Measurements from ENCODE around the gene KRT6C.
"Not testable (repeated sequence)": the region's sequence is repeated elsewhere in the genome, so short reads cannot be mapped to it uniquely, and the experiment has no call there.

The KRT6C gene

GRCh38 chr12:52493172-52493571 is 19.6 kb upstream of the KRT6C start, which contains the start of gene KRT6A:
Gene KRT6A (minus strand): TSS chr12:52493257. CDS start chr12:52493188, 69 bp downstream.
- no peak for ATAC-seq
- TF ChIP-seq SNAI2 (CRISPR knock-in tag; IDR thresholded peaks at IDR 0.05) (no peak), GLIS3 (CRISPR knock-in tag; IDR thresholded peaks at IDR 0.05) (no peak), ZFP3 (CRISPR knock-in tag; IDR thresholded peaks at IDR 0.05) (no peak), ISL1 (CRISPR knock-in tag; IDR thresholded peaks at IDR 0.05) (no peak), POU6F1 (CRISPR knock-in tag; IDR thresholded peaks at IDR 0.05; ENCODE audit: borderline replicate concordance, low read depth) (no peak), ESRRG (CRISPR knock-in tag; IDR thresholded peaks at IDR 0.05) (no peak), TCF4 (CRISPR knock-in tag; IDR thresholded peaks at IDR 0.05; ENCODE audit: borderline replicate concordance) (no peak), ZNF70 (CRISPR knock-in tag; IDR thresholded peaks at IDR 0.05) (no peak), BACH2 (CRISPR knock-in tag; IDR thresholded peaks at IDR 0.05; ENCODE audit: borderline replicate concordance) (no peak), ZNF565 (CRISPR knock-in tag; conservative IDR thresholded peaks at IDR 0.05; ENCODE audit: low read depth) (no peak), CSDC2 (CRISPR knock-in tag; IDR thresholded peaks at IDR 0.05) (no peak), RARB (CRISPR knock-in tag; IDR thresholded peaks at IDR 0.05) (no peak), CSRNP3 (CRISPR knock-in tag; IDR thresholded peaks at IDR 0.05) (no peak), OSR1 (CRISPR knock-in tag; IDR thresholded peaks at IDR 0.05) (no peak), ZNF8 (CRISPR knock-in tag; IDR thresholded peaks at IDR 0.05) (no peak), ZFP30 (CRISPR knock-in tag; IDR thresholded peaks at IDR 0.05) (no peak), ZC3H10 (CRISPR knock-in tag; IDR thresholded peaks at IDR 0.05) (no peak)
- TF ChIP-seq, protein P1, sequence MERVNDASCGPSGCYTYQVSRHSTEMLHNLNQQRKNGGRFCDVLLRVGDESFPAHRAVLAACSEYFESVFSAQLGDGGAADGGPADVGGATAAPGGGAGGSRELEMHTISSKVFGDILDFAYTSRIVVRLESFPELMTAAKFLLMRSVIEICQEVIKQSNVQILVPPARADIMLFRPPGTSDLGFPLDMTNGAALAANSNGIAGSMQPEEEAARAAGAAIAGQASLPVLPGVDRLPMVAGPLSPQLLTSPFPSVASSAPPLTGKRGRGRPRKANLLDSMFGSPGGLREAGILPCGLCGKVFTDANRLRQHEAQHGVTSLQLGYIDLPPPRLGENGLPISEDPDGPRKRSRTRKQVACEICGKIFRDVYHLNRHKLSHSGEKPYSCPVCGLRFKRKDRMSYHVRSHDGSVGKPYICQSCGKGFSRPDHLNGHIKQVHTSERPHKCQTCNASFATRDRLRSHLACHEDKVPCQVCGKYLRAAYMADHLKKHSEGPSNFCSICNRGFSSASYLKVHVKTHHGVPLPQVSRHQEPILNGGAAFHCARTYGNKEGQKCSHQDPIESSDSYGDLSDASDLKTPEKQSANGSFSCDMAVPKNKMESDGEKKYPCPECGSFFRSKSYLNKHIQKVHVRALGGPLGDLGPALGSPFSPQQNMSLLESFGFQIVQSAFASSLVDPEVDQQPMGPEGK (CRISPR knock-in tag; IDR thresholded peaks at IDR 0.05; ENCODE audit: borderline replicate concordance) = no peak
- TF ChIP-seq, protein P2, sequence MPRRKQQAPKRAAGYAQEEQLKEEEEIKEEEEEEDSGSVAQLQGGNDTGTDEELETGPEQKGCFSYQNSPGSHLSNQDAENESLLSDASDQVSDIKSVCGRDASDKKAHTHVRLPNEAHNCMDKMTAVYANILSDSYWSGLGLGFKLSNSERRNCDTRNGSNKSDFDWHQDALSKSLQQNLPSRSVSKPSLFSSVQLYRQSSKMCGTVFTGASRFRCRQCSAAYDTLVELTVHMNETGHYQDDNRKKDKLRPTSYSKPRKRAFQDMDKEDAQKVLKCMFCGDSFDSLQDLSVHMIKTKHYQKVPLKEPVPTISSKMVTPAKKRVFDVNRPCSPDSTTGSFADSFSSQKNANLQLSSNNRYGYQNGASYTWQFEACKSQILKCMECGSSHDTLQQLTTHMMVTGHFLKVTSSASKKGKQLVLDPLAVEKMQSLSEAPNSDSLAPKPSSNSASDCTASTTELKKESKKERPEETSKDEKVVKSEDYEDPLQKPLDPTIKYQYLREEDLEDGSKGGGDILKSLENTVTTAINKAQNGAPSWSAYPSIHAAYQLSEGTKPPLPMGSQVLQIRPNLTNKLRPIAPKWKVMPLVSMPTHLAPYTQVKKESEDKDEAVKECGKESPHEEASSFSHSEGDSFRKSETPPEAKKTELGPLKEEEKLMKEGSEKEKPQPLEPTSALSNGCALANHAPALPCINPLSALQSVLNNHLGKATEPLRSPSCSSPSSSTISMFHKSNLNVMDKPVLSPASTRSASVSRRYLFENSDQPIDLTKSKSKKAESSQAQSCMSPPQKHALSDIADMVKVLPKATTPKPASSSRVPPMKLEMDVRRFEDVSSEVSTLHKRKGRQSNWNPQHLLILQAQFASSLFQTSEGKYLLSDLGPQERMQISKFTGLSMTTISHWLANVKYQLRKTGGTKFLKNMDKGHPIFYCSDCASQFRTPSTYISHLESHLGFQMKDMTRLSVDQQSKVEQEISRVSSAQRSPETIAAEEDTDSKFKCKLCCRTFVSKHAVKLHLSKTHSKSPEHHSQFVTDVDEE (CRISPR knock-in tag; IDR thresholded peaks at IDR 0.05) = no peak
- TF ChIP-seq, protein P3, sequence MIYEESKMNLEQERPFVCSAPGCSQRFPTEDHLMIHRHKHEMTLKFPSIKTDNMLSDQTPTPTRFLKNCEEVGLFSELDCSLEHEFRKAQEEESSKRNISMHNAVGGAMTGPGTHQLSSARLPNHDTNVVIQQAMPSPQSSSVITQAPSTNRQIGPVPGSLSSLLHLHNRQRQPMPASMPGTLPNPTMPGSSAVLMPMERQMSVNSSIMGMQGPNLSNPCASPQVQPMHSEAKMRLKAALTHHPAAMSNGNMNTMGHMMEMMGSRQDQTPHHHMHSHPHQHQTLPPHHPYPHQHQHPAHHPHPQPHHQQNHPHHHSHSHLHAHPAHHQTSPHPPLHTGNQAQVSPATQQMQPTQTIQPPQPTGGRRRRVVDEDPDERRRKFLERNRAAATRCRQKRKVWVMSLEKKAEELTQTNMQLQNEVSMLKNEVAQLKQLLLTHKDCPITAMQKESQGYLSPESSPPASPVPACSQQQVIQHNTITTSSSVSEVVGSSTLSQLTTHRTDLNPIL (CRISPR knock-in tag; IDR thresholded peaks at IDR 0.05; ENCODE audit: low read depth) = no peak

GRCh38 chr12:52492405-52492804 is 18.8 kb upstream of the KRT6C start:
- ATAC-seq = not testable (repeated sequence)

GRCh38 chr12:52491495-52491894 is 17.9 kb upstream of the KRT6C start:
- not testable (repeated sequence) for ATAC-seq

GRCh38 chr12:52488736-52489135 is 15.1 kb upstream of the KRT6C start:
- ATAC-seq = no peak
- TF ChIP-seq RARB (CRISPR knock-in tag; IDR thresholded peaks at IDR 0.05) (no peak), GLIS3 (CRISPR knock-in tag; IDR thresholded peaks at IDR 0.05) (no peak), TOX (CRISPR knock-in tag; IDR thresholded peaks at IDR 0.05; ENCODE audit: borderline replicate concordance) (no peak), ARNTL (CRISPR knock-in tag; IDR thresholded peaks at IDR 0.05; ENCODE audit: borderline replicate concordance, low read depth) (no peak), ZNF70 (CRISPR knock-in tag; IDR thresholded peaks at IDR 0.05) (no peak), ZFP3 (CRISPR knock-in tag; IDR thresholded peaks at IDR 0.05) (no peak), OSR1 (CRISPR knock-in tag; IDR thresholded peaks at IDR 0.05) (no peak), TCF4 (CRISPR knock-in tag; IDR thresholded peaks at IDR 0.05; ENCODE audit: borderline replicate concordance) (no peak), CSDC2 (CRISPR knock-in tag; IDR thresholded peaks at IDR 0.05) (no peak), ISL1 (CRISPR knock-in tag; IDR thresholded peaks at IDR 0.05) (no peak), PPARA (CRISPR knock-in tag; IDR thresholded peaks at IDR 0.05; ENCODE audit: borderline replicate concordance) (no peak), ZNF565 (CRISPR knock-in tag; conservative IDR thresholded peaks at IDR 0.05; ENCODE audit: low read depth) (no peak), ZFP30 (CRISPR knock-in tag; IDR thresholded peaks at IDR 0.05) (no peak), SNAI2 (CRISPR knock-in tag; IDR thresholded peaks at IDR 0.05) (no peak)
- TF ChIP-seq, protein P3 (CRISPR knock-in tag; IDR thresholded peaks at IDR 0.05; ENCODE audit: low read depth) = no peak
- TF ChIP-seq, protein P2 (CRISPR knock-in tag; IDR thresholded peaks at IDR 0.05) = no peak
